ENCODE results near the gene BMP3.
"Not testable (repeated sequence)": the region's sequence is repeated elsewhere in the genome, so short reads cannot be mapped to it uniquely, and the experiment has no call there.

BMP3 gene

DNA sequence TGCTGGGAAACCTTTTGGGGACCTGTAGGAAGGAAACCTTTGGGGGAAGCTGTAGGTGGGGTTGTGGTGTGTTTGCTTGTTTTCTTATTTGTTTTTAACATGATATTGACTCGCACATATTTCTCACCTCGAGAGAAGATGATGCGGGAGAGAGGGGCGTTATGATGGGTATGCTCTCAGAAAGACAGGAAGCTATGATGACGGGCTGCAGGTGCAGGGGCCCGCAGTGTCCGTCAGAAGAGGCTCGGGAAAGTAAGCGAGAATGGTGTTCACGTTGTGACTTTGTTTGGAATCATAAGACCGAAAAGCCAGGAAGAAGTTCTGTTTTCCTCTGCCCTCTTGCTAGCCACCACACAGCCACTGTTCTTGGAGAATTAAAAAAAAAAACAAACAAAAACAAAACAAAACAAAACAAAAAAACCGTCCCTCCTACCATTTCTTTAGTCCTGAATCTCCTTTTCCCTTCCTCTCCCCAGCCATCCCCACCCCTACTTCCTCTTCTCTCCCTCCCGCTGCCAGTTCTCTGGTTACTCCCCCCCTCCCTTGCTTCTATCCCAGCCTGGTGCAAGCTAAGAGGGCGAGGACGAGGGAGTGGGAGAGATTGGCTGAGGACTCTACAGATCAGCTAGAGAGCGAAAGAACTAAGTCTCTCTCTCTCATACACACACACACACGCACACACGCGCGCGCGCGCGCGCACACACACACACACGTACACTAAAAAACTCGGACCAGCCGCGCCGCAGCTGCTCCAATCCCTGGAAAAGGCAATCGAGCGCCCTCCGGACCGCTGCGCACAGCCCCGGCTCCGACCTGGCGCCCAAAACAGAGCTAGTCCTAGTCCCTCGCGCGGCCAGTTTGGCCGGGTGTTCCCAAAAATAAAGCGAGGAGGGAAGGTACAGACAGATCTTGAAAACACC, at the start of gene BMP3:
Gene BMP3, plus strand, starts transcription at position 648 of the 920 bp plus-strand sequence. CDS start 577 bp downstream, outside the sequence.
- DNase-seq = peak; percentile 24

DNA sequence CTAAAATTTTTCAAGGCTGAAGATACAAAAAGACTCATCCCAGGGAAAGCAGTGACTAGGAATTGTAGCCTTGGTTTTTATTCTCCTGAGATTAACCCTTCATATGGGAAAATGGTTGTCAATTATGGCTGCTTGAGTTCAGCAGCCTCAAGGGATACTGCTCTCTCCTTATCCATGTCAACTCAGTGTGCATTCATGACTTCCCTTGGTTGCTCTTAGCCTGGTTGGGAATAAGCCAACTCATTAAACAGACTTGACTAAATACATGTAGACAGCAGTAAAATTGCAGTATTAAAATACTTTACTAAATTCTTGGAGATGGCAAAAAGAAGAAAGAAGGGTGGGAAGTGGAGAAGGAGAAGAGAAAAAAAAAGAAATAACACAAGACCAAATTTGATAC, 44.5 kb upstream of the BMP3 start:
- no peak for DNase-seq

DNA sequence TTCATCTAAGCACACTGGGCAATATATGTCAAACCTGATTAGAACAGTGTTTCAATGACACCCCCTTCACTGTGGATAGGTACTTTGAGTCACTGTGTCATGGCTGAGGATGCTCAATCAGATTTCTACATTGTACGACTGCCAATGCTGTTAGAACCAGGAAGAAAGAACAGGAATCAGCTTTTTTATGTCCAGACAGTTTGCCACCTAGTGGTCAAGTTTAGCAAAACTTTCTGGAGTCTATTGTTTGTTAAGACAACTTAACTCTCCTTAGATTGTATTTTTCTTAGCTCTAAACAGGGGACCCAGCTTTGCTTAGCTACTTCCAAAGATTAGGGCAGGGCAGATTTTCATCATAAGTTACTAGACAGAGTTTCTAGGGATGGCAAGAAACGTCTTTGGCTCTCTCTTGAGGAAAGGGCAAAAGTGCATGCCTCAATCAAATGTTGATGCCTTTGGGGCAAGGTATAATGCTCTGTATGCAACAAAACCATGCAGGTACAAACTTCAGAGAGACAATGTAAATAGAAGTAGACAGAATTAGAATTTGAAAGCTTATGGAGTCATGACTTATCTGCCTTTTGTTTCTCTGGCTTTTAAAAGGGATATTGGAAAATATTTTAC, 40.5 kb upstream of the BMP3 start:
- peak; percentile 41 for DNase-seq

DNA sequence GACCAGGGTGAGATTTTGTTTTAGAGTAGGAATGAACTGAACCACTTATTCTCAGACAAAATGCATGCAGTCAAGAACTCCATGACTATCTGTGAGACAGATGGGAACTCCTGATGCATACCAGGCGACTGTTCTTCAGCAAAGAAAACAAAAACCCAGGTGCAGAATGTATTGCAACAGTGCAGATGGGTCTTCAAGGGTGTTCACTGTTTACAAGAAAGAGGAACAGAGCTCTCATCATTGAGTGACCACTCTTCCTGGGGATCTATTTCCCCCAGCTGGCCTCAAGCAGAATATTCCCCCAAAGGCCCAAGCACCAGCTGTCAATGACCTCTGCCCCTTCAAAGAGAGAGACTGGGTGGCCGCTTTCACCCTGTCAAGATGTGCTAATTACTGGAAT, 39.7 kb upstream of the BMP3 start:
- DNase-seq = no peak

DNA sequence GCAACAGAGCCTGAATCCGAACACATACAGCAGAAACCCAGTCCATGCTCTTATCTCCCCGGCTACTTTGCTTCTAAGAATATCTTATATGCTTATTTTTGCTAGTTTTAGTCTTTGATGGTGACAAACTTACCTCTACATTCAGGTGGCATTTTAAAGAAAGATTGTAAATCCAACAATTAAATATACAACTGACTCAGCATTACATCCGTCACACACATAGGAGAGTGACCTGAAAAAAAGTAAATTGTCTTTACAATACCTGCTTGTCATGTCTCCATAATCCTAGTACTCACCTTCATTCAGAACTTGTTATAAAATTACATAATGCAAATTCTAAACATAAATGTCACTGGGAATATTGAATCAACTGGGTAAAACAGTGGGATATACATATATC, 30.6 kb upstream of the BMP3 start:
- no peak for DNase-seq

- DNase-seq = no peak
These were observed 26.9 kb upstream of the BMP3 start for GRCh38 chr4:81003597-81004111.

- DNase-seq = no peak
These were observed 23.1 kb upstream of the BMP3 start for GRCh38 chr4:81007417-81007816.

DNA sequence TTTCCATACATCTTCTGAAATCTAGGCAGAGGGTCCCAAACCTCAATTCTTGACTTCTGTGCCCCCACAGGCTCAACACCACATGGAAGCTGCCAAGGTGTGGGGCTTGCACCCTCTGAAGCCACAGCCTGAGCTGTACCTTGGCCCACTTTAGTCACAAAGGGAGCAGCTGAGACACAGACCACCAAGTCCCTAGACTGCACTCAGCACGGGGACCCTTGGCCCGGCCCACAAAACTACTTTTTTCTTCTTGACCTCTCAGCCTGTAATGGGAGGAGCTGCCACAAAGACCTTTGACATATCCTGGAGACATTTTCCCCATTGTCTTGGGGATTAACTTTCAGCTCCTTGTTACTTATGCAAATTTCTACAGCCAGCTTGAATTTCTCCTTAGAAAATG, 13.9 kb upstream of the BMP3 start:
- not testable (repeated sequence) for DNase-seq

DNA sequence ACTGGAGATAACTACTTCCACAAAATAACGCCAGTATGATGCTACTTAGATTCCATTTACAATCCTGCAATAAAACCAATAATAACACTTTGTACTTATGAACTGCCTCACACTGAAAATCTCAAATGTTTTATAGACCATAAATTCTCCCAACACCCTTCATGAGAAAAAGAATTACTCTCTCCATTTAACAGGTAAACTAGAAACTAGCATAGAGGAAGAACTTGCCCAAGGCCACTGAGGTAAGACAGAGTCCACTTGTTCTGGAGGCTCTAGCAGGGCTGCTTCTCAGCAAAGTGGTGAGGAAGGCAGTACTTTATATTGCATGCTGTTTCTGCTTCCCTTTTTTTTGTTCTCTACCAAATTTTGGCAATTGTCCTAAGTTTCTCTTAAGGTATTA, 11.5 kb upstream of the BMP3 start:
- DNase-seq = no peak

GRCh38 chr4:81021142-81021944, 9.2 kb upstream of the BMP3 start:
- DNase-seq = peak; percentile 43

- no peak for DNase-seq
These were observed 8.5 kb upstream of the BMP3 start for GRCh38 chr4:81021981-81022380.

GRCh38 chr4:81023484-81023883, 7.0 kb upstream of the BMP3 start:
- no peak for DNase-seq

- DNase-seq = peak; percentile 26
These were observed 678 bp downstream of the BMP3 start for GRCh38 chr4:81030981-81031791.

GRCh38 chr4:81031796-81032551, 1.5 kb downstream of the BMP3 start:
- no peak for DNase-seq

DNA sequence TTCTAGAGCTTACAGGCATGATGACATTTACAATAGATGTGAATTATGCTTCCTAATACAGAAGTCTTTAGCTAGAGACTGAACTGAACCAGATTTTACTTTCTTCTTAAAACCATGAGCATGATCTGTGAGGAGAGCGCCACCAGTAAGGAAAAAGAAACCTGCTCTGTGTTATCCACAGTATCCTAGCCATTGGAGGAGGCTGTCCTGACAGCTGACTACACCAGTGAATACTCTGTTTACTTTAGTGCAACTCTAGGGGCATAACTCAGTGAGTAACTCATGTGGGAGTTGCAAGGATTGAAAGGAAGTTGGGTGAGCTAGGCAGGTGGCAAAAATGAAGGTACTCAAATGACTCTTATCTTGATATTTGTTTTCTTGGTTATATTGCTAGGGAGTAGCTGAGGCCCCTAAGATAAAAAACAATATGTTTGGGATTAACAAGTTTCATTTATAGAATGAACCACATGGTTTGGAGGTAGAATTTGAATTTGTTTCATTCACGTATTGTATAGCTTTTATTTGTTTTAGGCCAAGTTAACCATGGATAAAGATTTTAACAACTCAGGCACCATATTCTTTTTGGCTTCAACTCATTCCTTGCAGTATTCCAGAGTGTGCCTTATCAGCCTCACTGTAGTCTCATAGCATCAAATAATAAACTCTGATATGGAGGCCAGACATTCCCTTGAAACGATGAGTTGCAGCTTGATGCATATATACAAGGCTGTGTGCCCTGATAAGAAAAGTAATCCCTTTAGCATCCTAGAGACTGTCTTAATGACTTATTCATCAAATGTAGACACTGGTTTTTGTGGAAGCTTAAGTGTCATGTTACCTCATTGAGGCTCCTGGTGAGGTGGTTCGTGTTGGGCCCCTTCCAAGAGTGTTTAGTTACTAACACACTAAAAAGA, 2.5 kb downstream of the BMP3 start:
- peak; percentile 16 for DNase-seq

DNA sequence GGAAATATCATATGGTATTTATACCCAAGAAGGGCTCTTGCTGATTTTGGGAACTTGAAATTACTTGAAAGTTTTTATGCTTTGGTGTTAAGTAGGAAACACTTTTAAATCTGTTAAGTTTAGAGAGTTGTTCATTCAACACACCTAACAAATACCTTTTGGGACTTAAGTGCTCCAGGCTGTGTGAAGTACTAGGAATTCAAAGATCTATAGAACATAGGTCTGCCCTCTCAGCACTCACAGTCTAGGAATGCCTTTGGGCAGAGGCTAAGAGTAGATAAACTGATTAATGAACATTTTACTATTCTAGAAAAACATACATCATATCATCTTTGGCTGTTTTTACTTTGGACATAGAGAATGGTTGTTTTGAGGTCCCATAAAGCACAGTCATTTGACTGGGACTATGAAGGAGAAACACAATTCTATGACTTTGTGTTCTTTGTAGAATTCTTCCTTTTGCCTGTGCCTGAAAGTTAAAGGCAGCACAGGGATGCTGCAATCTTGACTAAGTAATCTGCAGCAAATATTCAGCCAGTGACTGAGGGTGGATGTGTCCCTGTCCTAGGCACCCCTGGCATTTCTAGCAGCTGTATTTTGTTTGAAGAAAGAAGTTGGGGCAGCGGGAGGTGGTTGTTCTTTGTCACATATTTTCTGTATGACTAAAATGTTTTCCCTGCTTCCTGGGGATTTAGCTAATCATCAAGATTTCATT, 8.3 kb downstream of the BMP3 start:
- DNase-seq = no peak

GRCh38 chr4:81039351-81039972, 9.0 kb downstream of the BMP3 start:
- no peak for DNase-seq

GRCh38 chr4:81040012-81040659, 9.6 kb downstream of the BMP3 start:
- DNase-seq = peak; percentile 40
